ENCODE measurements around the gene PDLIM5. TPM values are rescaled to one million over a fixed set of nuclear protein-coding genes. Genes with fewer than 3 reads are reported as not detected.

The PDLIM5 gene
- total RNA-seq, 1 experiment from 2014 or later = 58.0 TPM

- Mint-ChIP-seq H3K27me3 (ENCODE audit: low read depth) (no peaks in the 10 kb centered on the region), H3K9me3 (peaks cover 14 to 16% of the 10 kb centered on the region in 2 experiments), H3K4me1 (peaks cover 10 to 14% of the 10 kb centered on the region in 2 experiments), H3K27ac (no peak overlapping the region), H3K4me3 (no peak overlapping the region), H3K36me3 (ENCODE audit: insufficient read depth in 1 of 3, low read depth in 3 of 3) (peaks cover 15 to 16% (median 16%) of the 10 kb centered on the region in 3 experiments)
- Histone ChIP-seq H3K23me2 (ENCODE audit: insufficient read length, low read depth, low read length, poor library complexity, severe bottlenecking) (no peaks in the 10 kb centered on the region), H2AFZ (ENCODE audit: low read length) (no peak overlapping the region), H3K56ac (ENCODE audit: insufficient read length, low read depth, low read length) (no peak overlapping the region), H2BK120ac (ENCODE audit: low read depth, low read length, poor library complexity, severe bottlenecking) (no peak overlapping the region), H3K9ac (ENCODE audit: extremely low read depth, insufficient read length, low read length) (no peak overlapping the region), H3K9me3 (ENCODE audit: control insufficient read depth, low read depth, low read length) (no peaks in the 10 kb centered on the region), H4K5ac (ENCODE audit: insufficient read length, low read depth, low read length) (no peak overlapping the region), H3K27ac (ENCODE audit: insufficient read length, low read depth, low read length) (no peak overlapping the region), H3T11ph (ENCODE audit: low read length) (no peak overlapping the region), H3K4ac (ENCODE audit: low read depth, low read length) (no peak overlapping the region), H3K4me2 (ENCODE audit: insufficient read depth, insufficient read length, low read length) (no peak overlapping the region), H4K91ac (ENCODE audit: insufficient read length, low read depth, low read length) (no peak overlapping the region), H4K20me1 (ENCODE audit: control insufficient read depth, insufficient read depth, insufficient read length) (no peaks in the 10 kb centered on the region), H2BK20ac (ENCODE audit: low read depth, low read length, poor library complexity, severe bottlenecking) (no peak overlapping the region), H2BK15ac (ENCODE audit: low read depth, low read length) (no peak overlapping the region), H3K79me2 (ENCODE audit: insufficient read depth, low read length) (peaks cover 6% of the 10 kb centered on the region; the same call in 1 of the 2 replicates), H4K8ac (replicated peaks; ENCODE audit: insufficient read length, low read depth, low read length) (no peak overlapping the region), H3K4me1 (ENCODE audit: insufficient read depth, low read length) (no peaks in the 10 kb centered on the region; the same call in 1 of the 2 replicates), H2BK12ac (ENCODE audit: insufficient read length, low read depth, low read length) (no peak overlapping the region), H3K27me3 (ENCODE audit: insufficient read depth, low read length) (no peaks in the 10 kb centered on the region), H3K79me1 (ENCODE audit: insufficient read depth, low read depth, low read length, poor library complexity, severe bottlenecking) (peaks cover 7% of the 10 kb centered on the region), H3K23ac (ENCODE audit: insufficient read length, low read depth, low read length) (no peak overlapping the region), H2BK5ac (ENCODE audit: insufficient read length, low read length) (no peak overlapping the region), H3K14ac (ENCODE audit: insufficient read depth, low read length) (no peak overlapping the region), H3K18ac (ENCODE audit: insufficient read length, low read depth, low read length) (no peak overlapping the region), H2AK5ac (ENCODE audit: insufficient read length, low read length) (no peak overlapping the region)
- DNase-seq = no peak
- no peak for TF ChIP-seq CTCF (conservative IDR thresholded peaks at IDR 0.05)
Measured at GRCh38 chr4:94466371-94466770, 14.6 kb downstream of the PDLIM5 start.

Data from H9 (cell line).